ENCODE results near the gene HSDL1. TPM values are rescaled to one million over a fixed set of nuclear protein-coding genes. Genes with fewer than 3 reads are reported as not detected.
A peak's percentile ranks its signal among the peaks of the same experiment; 100 is the strongest.

The HSDL1 gene
- total and polyA plus RNA-seq, 10 of the 15 experiments (the other 5 are each of a cell fraction or from before 2014, with no cell fraction given): 2.0 to 13.4 (median 5.6) TPM

- TF ChIP-seq ZNF207 (IDR thresholded peaks at IDR 0.05; ENCODE audit: borderline replicate concordance) (peak; percentile 94), PML (IDR thresholded peaks at IDR 0.05; ENCODE audit: low read length) (no peak), FOXM1 (IDR thresholded peaks at IDR 0.05; ENCODE audit: low read depth, low read length) (no peak), KLF5 (IDR thresholded peaks at IDR 0.05; ENCODE audit: partially characterized antibody) (peak; percentile 80), SIN3A (IDR thresholded peaks at IDR 0.05; ENCODE audit: low read depth, low read length) (0 out of 2 replicates have a peak, but pooled peaks have one; percentile 52), TAF1 (IDR thresholded peaks at IDR 0.05; ENCODE audit: borderline replicate concordance, low read depth, low read length) (peak; percentile 39; the same call in 1 of the 2 replicates), KDM1A (IDR thresholded peaks at IDR 0.05; ENCODE audit: borderline replicate concordance) (no peak), YY1 (IDR thresholded peaks at IDR 0.05; ENCODE audit: low read depth, low read length) (peak; percentile 70), POLR2A (IDR thresholded peaks at IDR 0.05; ENCODE audit: low read depth, low read length) (peak; percentile 82), MAX (IDR thresholded peaks at IDR 0.05; ENCODE audit: low read depth, low read length) (peak; percentile 66), POLR2AphosphoS5 (IDR thresholded peaks at IDR 0.05; ENCODE audit: low read length) (peak; percentile 84), ZBTB33 (IDR thresholded peaks at IDR 0.05) (no peak), ZBED1 (IDR thresholded peaks at IDR 0.05; ENCODE audit: borderline replicate concordance) (no peak)
- TF ChIP-seq, protein P1, sequence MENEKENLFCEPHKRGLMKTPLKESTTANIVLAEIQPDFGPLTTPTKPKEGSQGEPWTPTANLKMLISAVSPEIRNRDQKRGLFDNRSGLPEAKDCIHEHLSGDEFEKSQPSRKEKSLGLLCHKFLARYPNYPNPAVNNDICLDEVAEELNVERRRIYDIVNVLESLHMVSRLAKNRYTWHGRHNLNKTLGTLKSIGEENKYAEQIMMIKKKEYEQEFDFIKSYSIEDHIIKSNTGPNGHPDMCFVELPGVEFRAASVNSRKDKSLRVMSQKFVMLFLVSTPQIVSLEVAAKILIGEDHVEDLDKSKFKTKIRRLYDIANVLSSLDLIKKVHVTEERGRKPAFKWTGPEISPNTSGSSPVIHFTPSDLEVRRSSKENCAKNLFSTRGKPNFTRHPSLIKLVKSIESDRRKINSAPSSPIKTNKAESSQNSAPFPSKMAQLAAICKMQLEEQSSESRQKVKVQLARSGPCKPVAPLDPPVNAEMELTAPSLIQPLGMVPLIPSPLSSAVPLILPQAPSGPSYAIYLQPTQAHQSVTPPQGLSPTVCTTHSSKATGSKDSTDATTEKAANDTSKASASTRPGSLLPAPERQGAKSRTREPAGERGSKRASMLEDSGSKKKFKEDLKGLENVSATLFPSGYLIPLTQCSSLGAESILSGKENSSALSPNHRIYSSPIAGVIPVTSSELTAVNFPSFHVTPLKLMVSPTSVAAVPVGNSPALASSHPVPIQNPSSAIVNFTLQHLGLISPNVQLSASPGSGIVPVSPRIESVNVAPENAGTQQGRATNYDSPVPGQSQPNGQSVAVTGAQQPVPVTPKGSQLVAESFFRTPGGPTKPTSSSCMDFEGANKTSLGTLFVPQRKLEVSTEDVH (IDR thresholded peaks at IDR 0.05; ENCODE audit: low read depth, partially characterized antibody): peak; percentile 82
- TF ChIP-seq, protein P2, sequence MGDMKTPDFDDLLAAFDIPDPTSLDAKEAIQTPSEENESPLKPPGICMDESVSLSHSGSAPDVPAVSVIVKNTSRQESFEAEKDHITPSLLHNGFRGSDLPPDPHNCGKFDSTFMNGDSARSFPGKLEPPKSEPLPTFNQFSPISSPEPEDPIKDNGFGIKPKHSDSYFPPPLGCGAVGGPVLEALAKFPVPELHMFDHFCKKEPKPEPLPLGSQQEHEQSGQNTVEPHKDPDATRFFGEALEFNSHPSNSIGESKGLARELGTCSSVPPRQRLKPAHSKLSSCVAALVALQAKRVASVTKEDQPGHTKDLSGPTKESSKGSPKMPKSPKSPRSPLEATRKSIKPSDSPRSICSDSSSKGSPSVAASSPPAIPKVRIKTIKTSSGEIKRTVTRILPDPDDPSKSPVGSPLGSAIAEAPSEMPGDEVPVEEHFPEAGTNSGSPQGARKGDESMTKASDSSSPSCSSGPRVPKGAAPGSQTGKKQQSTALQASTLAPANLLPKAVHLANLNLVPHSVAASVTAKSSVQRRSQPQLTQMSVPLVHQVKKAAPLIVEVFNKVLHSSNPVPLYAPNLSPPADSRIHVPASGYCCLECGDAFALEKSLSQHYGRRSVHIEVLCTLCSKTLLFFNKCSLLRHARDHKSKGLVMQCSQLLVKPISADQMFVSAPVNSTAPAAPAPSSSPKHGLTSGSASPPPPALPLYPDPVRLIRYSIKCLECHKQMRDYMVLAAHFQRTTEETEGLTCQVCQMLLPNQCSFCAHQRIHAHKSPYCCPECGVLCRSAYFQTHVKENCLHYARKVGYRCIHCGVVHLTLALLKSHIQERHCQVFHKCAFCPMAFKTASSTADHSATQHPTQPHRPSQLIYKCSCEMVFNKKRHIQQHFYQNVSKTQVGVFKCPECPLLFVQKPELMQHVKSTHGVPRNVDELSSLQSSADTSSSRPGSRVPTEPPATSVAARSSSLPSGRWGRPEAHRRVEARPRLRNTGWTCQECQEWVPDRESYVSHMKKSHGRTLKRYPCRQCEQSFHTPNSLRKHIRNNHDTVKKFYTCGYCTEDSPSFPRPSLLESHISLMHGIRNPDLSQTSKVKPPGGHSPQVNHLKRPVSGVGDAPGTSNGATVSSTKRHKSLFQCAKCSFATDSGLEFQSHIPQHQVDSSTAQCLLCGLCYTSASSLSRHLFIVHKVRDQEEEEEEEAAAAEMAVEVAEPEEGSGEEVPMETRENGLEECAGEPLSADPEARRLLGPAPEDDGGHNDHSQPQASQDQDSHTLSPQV (IDR thresholded peaks at IDR 0.05): 0 out of 2 replicates have a peak, but pooled peaks have one; percentile 48
- TF ChIP-seq, protein P3, sequence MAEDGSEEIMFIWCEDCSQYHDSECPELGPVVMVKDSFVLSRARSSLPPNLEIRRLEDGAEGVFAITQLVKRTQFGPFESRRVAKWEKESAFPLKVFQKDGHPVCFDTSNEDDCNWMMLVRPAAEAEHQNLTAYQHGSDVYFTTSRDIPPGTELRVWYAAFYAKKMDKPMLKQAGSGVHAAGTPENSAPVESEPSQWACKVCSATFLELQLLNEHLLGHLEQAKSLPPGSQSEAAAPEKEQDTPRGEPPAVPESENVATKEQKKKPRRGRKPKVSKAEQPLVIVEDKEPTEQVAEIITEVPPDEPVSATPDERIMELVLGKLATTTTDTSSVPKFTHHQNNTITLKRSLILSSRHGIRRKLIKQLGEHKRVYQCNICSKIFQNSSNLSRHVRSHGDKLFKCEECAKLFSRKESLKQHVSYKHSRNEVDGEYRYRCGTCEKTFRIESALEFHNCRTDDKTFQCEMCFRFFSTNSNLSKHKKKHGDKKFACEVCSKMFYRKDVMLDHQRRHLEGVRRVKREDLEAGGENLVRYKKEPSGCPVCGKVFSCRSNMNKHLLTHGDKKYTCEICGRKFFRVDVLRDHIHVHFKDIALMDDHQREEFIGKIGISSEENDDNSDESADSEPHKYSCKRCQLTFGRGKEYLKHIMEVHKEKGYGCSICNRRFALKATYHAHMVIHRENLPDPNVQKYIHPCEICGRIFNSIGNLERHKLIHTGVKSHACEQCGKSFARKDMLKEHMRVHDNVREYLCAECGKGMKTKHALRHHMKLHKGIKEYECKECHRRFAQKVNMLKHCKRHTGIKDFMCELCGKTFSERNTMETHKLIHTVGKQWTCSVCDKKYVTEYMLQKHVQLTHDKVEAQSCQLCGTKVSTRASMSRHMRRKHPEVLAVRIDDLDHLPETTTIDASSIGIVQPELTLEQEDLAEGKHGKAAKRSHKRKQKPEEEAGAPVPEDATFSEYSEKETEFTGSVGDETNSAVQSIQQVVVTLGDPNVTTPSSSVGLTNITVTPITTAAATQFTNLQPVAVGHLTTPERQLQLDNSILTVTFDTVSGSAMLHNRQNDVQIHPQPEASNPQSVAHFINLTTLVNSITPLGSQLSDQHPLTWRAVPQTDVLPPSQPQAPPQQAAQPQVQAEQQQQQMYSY (CRISPR knock-in tag; IDR thresholded peaks at IDR 0.05): no peak
These were observed 41.9 kb upstream of the HSDL1 start, which contains the start of gene TAF1C (continued) for GRCh38 chr16:84186685-84187437.
